Mucosa of descending colon (tissue), 3 donors: ENCODE measurements around the gene CNTNAP4. TPM values are rescaled to one million over a fixed set of nuclear protein-coding genes. Genes with fewer than 3 reads are reported as not detected.

Experiments
- ATAC-seq: fragments of 200-7000 bp; cut with Tn5 transposase; one replicate; pipeline ENCODE4 v1.9.1; 2020; ENCODE audit warnings: mild to moderate bottlenecking, moderate library complexity
- DNase-seq, 3 donors: peaks; one replicate each; pipeline ENCODE4 v3.0.0-alpha.2; 2020
- H3K36me3 ChIP-seq: fragments of 200-600 bp; one replicate; pipeline ENCODE4 v1.8.0; 2021; ENCODE audit warnings: low read depth, mild to moderate bottlenecking
- H3K4me1 ChIP-seq: fragments of 200-600 bp; one replicate; pipeline ENCODE4 v1.8.0; 2021; ENCODE audit warnings: low read depth, mild to moderate bottlenecking
- H3K4me3 ChIP-seq: fragments of 200-600 bp; one replicate; pipeline ENCODE4 v1.8.0; 2021; ENCODE audit warnings: mild to moderate bottlenecking
- H3K9me3 ChIP-seq: fragments of 200-600 bp; one replicate; pipeline ENCODE4 v1.8.0; 2021; ENCODE audit warnings: mild to moderate bottlenecking
- CTCF ChIP-seq: fragments of 200-600 bp; IDR thresholded peaks from one replicate; pipeline ENCODE4 v1.8.0; 2022; ENCODE audit warnings: antibody characterized with exemption, mild to moderate bottlenecking
- intact Hi-C, 2 donors: fragments of 100-400 bp; cut with DNase I in 1 of 2; cut with micrococcal nuclease in 1 of 2; formaldehyde crosslinking; loops; one replicate each; pipeline versions ENCODE4 v1.11.0 to v1.11.1; 2022; cut with DNase I, micrococcal nuclease
- long read RNA-seq, 2 donors: library from polyadenylated mRNA; unstranded; transcript quantifications; one replicate each; pipeline ENCODE4 v2.0.0, GENCODE V29; 2019 to 2021
- total RNA-seq, 3 donors: library from RNA; stranded (reverse); fragmentation: NEBNext Ultra II Directional in 2 of 3; extraction: Animal tissue kit (Norgen Biotek cat#: 25700) in 2 of 3; gene quantifications; one replicate each; pipeline versions ENCODE4 v1.2.1 to v1.2.4, GENCODE V29; 2021 to 2023
- donor health status: DM: no; HTN: no; CAD: no; lungs with moderate emphysema.
- donor health status: DM: no; HTN: no; CAD: no.
- donor health status: DM: no; HTN: yes; CAD: no.

CNTNAP4 gene
- under 1 TPM in 1 of 3 donors, not detected in 2; 0.32 TPM for total RNA-seq
- long read RNA-seq, donor 1, result 0 reads
- long read RNA-seq, donor 2, result 0 reads

DNA sequence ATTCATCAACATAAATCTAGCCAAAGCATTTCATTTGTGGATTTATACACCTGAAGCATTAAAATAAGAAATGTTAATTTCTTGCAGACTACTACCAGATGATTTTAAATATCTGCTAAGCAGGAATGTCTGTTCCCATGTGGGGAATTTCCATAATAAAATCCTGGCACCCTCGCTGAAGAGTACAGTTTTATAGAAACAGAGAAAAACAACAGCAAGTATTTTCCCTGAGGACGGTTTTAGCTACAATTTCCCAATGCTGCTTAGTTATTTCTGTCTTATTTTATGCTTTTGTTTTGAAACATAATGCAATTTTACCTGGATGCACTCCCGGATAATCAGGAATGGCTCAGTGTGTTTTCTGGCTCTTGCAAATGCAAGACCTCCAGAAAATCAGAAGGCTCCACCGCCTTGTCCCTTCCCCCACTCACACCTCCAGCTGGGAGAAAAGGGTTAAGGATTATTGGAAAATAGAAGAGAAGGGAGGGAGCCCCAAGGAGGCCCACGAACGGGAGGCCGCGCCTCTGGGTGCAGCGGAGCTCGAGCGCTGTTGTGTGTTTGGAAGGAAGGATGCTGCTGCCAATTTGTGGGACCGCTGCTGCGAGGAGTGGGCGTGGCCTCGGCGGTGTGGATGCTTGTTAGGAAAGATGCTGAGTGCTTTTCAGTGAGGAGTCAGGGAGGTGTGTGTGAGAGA, at the start of gene CNTNAP4:
Gene CNTNAP4, plus strand, starts transcription at position 657 of the 694 bp plus-strand sequence. CDS start 262 bp downstream, outside the sequence.
- DNase-seq (no peak), ATAC-seq (no peak)
- no peak for TF ChIP-seq CTCF
- Histone ChIP-seq H3K36me3 (no peaks in the 10 kb centered on the region), H3K4me3 (no peak within 1 kb of the TSS), H3K9me3 (no peaks in the 10 kb centered on the region), H3K4me1 (no peaks in the 10 kb centered on the region)
- intact Hi-C loops, result no loop called here

- H3K9me3 ChIP-seq, result no peaks in the 10 kb centered on the region
- H3K4me3 ChIP-seq, result no peak overlapping the region
- H3K4me1 ChIP-seq, result no peaks in the 10 kb centered on the region
- ATAC-seq (no peak), DNase-seq (no peak)
- no peaks in the 10 kb centered on the region for H3K36me3 ChIP-seq
- no peak for TF ChIP-seq CTCF
- intact Hi-C loops, result no loop called here
Measured at GRCh38 chr16:76228546-76229146, 48.6 kb upstream of the CNTNAP4 start.

GRCh38 chr16:76232704-76233103, 44.5 kb upstream of the CNTNAP4 start:
- Histone ChIP-seq H3K4me3 (no peak overlapping the region), H3K4me1 (no peaks in the 10 kb centered on the region), H3K9me3 (no peaks in the 10 kb centered on the region), H3K36me3 (no peaks in the 10 kb centered on the region)
- ATAC-seq (no peak), DNase-seq (no peak)
- intact Hi-C loops, result no loop called here
- TF ChIP-seq CTCF, result no peak

DNA sequence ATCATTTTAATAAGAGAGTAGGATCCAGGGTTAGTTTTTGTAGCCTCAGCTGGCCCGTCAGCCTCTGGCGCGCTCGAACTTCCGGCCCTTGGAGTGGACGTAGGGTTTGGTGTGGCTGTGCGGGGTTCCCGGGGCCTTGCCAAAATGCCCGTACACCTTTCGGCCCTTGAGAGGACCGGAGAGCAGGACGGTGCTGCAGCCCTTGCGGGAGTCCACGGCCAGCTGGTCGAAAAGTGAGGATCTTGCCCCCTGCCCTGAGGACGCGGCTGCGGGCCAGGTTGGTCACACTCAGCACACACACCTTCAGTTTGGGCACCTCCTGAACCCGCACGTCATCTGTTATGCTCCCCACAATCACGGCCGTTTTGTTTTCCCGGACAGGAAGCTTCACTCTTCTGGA, 42.2 kb upstream of the CNTNAP4 start:
- intact Hi-C loops, result no loop called here
- Histone ChIP-seq H3K36me3 (no peaks in the 10 kb centered on the region), H3K4me1 (no peaks in the 10 kb centered on the region), H3K9me3 (no peaks in the 10 kb centered on the region), H3K4me3 (no peak overlapping the region)
- TF ChIP-seq CTCF, result no peak
- peak in 1 of 3 donors; percentile 38 for DNase-seq
- ATAC-seq, result no peak

GRCh38 chr16:76235426-76235825, 41.8 kb upstream of the CNTNAP4 start:
- Histone ChIP-seq H3K36me3 (no peaks in the 10 kb centered on the region), H3K4me3 (no peak overlapping the region), H3K4me1 (no peaks in the 10 kb centered on the region), H3K9me3 (no peaks in the 10 kb centered on the region)
- TF ChIP-seq CTCF, result no peak
- intact Hi-C loops, result no loop called here
- no peak for ATAC-seq
- DNase-seq, result peak in 1 of 3 donors; percentile 25
